GM12864 (cell line): ENCODE data around the gene GALNTL6.

Source experiments
- DNase-seq: peaks from one replicate; pipeline ENCODE4 v3.0.0-alpha.2; 2011; ENCODE audit warnings: low read depth
- H3K4me3 ChIP-seq: 2 replicates; pipeline ENCODE4 v1.5.1; 2011; ENCODE audit warnings: mild to moderate bottlenecking, low read depth, low read length, control low read depth
- TF ChIP-seq, protein P1 (sequence below): IDR thresholded peaks from 2 replicates; pipeline ENCODE4 v1.5.1; 2011; ENCODE audit warnings: low read depth, mild to moderate bottlenecking, moderate library complexity, low read length, control low read depth, inconsistent platforms; ENCODE audit errors: missing control alignments

Gene GALNTL6

DNA sequence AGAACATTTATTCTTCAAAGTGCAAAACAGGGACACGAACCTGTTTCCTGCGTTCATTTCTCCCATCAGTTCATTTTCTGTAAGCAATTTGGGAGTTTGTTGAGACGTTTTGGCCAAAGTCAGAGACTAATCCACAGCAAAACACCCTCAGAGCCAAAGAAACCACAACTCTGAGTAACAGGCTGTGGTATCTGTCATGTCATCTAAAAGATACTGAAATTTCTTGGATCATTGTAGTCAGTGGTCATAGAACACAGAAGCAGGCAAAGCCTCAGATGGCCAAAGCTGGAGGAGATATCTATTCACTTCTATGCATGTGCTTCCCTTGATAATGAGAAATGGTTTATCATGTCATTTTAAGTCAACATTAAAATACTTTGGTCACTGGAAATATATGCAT is 869.8 kb downstream of the GALNTL6 start:
- H3K4me3 ChIP-seq = no peak overlapping the region
- TF ChIP-seq, protein P1, sequence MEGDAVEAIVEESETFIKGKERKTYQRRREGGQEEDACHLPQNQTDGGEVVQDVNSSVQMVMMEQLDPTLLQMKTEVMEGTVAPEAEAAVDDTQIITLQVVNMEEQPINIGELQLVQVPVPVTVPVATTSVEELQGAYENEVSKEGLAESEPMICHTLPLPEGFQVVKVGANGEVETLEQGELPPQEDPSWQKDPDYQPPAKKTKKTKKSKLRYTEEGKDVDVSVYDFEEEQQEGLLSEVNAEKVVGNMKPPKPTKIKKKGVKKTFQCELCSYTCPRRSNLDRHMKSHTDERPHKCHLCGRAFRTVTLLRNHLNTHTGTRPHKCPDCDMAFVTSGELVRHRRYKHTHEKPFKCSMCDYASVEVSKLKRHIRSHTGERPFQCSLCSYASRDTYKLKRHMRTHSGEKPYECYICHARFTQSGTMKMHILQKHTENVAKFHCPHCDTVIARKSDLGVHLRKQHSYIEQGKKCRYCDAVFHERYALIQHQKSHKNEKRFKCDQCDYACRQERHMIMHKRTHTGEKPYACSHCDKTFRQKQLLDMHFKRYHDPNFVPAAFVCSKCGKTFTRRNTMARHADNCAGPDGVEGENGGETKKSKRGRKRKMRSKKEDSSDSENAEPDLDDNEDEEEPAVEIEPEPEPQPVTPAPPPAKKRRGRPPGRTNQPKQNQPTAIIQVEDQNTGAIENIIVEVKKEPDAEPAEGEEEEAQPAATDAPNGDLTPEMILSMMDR = no peak
- no peak for DNase-seq

DNA sequence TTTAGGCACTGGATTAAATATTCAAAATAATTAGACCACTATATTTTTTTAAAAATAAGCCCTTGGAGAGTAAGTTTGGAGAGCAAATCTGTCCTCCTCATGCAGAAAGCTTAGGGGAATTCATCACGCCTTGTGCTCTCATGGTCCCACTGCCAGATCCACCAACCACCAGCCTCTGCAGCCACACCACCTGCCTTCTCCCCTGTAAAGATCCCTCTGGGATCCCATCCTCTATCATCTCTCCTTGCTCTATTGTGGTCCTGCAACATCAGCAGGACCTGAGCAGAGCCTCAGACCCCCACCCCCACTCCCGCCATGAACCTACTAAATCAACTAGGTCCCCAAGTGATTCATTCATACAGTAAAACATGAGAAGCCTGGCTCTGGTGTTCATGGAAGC is 872.8 kb downstream of the GALNTL6 start:
- H3K4me3 ChIP-seq = no peak overlapping the region
- TF ChIP-seq, protein P1 = no peak
- DNase-seq = no peak

DNA sequence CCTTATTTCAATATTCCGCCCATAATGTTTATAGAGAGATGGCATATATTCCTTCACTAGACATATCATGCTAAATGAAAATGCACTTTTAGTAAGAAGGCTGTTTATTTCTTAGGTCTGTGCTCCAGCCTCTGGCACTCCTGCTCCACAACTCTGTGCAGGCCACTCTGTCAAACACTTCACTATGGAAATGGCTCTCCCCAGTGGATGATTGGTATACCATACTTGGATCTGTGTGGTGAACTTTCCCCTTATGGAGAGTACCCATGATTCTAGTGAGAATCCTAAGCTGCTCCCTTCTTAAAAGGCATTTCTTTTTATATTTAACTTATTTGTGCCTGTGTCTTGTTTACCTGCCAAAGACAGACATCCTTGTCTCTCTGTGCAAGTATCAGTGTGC is 875.3 kb downstream of the GALNTL6 start:
- H3K4me3 ChIP-seq = no peak overlapping the region
- TF ChIP-seq, protein P1 = no peak
- no peak for DNase-seq

DNA sequence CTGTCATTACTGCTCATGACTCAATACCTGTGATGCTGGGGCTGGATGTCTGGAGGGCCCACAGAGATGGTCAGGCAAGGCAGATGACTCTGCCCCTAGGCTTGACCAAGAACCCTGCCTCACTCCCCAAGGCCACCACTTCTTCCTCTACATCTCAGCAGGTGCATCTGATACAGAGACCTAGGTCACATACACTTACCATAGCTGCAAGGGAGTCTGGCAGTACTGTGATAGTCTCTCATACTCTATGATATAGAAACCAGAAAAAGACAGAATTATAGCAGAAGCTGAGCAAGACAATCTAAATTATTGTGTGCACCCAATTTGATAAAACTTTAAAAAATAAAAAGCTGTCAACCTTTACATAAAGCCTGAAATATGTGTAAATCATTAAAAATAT is 878.3 kb downstream of the GALNTL6 start:
- TF ChIP-seq, protein P1 = no peak
- DNase-seq = no peak

DNA sequence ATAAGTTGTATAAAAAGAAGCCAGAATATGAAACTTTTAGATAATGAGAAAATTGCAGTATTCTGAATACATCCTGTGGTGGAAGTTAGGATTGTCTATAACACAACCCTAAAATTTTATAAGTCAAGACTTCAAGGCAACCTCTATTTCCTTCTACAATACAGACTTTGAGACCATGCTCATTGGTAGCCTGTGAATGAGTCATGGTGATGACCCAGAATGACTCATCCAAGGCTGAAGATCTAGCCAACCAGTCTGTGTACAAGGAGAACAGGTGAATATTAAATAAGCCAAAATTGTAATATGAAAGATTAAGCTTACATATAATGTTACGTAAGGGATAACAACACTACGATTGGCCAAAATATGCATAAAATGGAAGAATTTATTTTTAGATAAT is 879.5 kb downstream of the GALNTL6 start:
- TF ChIP-seq, protein P1 = no peak
- H3K4me3 ChIP-seq = no peak overlapping the region
- DNase-seq = no peak

More for the DNA sequence above, 878.3 kb downstream of the GALNTL6 start:
- H3K4me3 ChIP-seq = no peak overlapping the region

DNA sequence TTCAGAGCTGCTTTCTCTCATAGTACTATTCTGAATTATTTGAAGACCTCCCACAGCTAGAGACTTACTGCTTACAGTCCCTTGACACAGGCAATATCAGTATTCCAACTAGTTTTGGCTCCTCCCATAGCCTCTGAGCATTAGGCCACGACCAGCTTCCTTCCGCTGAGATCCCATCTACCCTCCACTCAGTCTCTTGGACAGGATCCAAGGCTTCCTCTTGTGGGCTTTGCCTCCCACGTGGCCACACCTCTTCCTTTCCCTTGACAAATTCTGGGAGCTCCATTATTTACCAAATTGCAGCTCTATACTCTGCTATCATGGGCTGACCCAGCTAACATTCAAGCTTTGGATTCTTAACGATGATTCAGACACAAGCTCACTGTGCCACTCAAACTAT is 885.1 kb downstream of the GALNTL6 start:
- no peak for DNase-seq
- TF ChIP-seq, protein P1 = no peak
- no peak overlapping the region for H3K4me3 ChIP-seq

DNA sequence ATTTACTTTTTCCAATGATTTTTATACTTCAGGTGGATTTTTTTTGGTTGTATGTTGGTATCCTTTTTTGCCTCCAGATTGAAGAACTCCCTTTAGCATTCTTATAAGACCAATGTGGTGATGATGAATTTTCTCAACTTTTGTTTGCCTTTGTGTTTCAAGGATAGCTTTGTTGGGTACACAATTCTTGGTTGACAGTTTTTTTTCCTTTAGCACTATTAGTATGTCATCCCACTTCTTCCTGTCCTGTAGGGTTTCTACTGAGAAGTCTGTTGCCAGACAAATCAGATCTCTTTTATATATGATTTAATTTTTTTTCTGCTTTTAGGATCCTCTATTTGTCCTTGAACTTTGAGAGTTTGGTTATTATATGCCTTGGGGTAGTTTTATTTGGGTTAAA is 892.4 kb downstream of the GALNTL6 start:
- DNase-seq = no peak
- H3K4me3 ChIP-seq = no peak overlapping the region
- TF ChIP-seq, protein P1 = no peak
